Esophagus muscularis mucosa (tissue), 4 donors: ENCODE measurements around the gene TP63.

ENCODE experiments used
- CTCF ChIP-seq, 3 experiments: fragments of 200-600 bp in 2 of 3; fragments of 450-650 bp in 1 of 3; sonication (generic) in 2 of 3; IDR thresholded peaks; one replicate each; pipeline ENCODE4 v1.5.1; 2017 to 2019; ENCODE audit warnings: antibody characterized with exemption in 3 of 3, mild to moderate bottlenecking in 2 of 3, moderate library complexity in 1 of 3
- EP300 ChIP-seq: sonication (generic); formaldehyde crosslinking; IDR thresholded peaks from one replicate; pipeline ENCODE4 v1.6.1; 2017; ENCODE audit warnings: antibody characterized with exemption
- POLR2A ChIP-seq: fragments of 450-650 bp; IDR thresholded peaks from one replicate; pipeline ENCODE4 v1.6.1; 2017; ENCODE audit warnings: antibody characterized with exemption, moderate library complexity, mild to moderate bottlenecking, low read depth
- POLR2AphosphoS5 ChIP-seq, 2 donors: sonication (generic); formaldehyde crosslinking; IDR thresholded peaks; one replicate each; pipeline ENCODE4 v1.6.1; 2017; ENCODE audit warnings: antibody characterized with exemption in 2 of 2

GRCh38 chr3:189797103-189797750 is 166.0 kb downstream of the TP63 start:
- TF ChIP-seq CTCF (IDR thresholded peaks at IDR 0.05) (no peak), POLR2A (no peak), EP300 (no peak), POLR2AphosphoS5 (IDR thresholded peaks at IDR 0.05) (no peak)
